CD4-positive, alpha-beta T cell (primary cell): Measurements from ENCODE around the gene MCTP2. TPM values are rescaled to one million over a fixed set of nuclear protein-coding genes. Genes with fewer than 3 reads are reported as not detected.

Source experiments
- ATAC-seq: fragments of 200-7000 bp; cut with Tn5 transposase; one replicate; pipeline ENCODE4 v1.10.0; 2022; ENCODE audit warnings: mild to moderate bottlenecking; ENCODE audit not compliant: poor library complexity
- CTCF ChIA-PET: fragments of 350-600 bp; sonication (Branson Sonifier 250); formaldehyde crosslinking; loops from one replicate; lab custom pipeline; 2021; ENCODE audit warnings: antibody characterized with exemption, inconsistent platforms; lab: Charles Lee
- POLR2A ChIA-PET: fragments of 350-600 bp; sonication (Branson Sonifier 250); formaldehyde crosslinking; loops from one replicate; lab custom pipeline; 2021; ENCODE audit warnings: antibody characterized with exemption, inconsistent platforms; lab: Charles Lee
- DNase-seq, 14 experiments: peaks; one replicate each; pipeline ENCODE4 v3.0.0-alpha.2; 2013 to 2020; ENCODE audit warnings: mixed read lengths in 2 of 14
- H3K27ac ChIP-seq, 2 donors: one replicate each; pipeline versions ENCODE4 v1.5.1 to v1.7.0; 2013; ENCODE audit warnings: low read length in 2 of 2, low read depth in 1 of 2, mild to moderate bottlenecking in 1 of 2
- H3K27me3 ChIP-seq, 2 experiments: 1 replicate in 1 of 2; 2 replicates in 1 of 2; pipeline versions ENCODE4 v1.6.1 to v1.7.0; 2013; ENCODE audit warnings: low read length in 2 of 2, control low read depth in 1 of 2, mild to moderate bottlenecking in 1 of 2, moderate library complexity in 1 of 2; ENCODE audit not compliant: insufficient read depth in 2 of 2, control insufficient read depth in 1 of 2
- H3K36me3 ChIP-seq: one replicate; pipeline ENCODE4 v1.6.1; 2013; ENCODE audit warnings: low read length, control low read depth; ENCODE audit not compliant: insufficient read depth
- H3K4me1 ChIP-seq: one replicate; pipeline ENCODE4 v1.6.1; 2013; ENCODE audit warnings: low read length, control low read depth; ENCODE audit not compliant: insufficient read depth
- H3K4me3 ChIP-seq: one replicate; pipeline ENCODE4 v1.5.1; 2013; ENCODE audit warnings: mild to moderate bottlenecking, low read length, moderate library complexity
- H3K9me3 ChIP-seq, 2 experiments: 1 replicate in 1 of 2; 2 replicates in 1 of 2; pipeline versions ENCODE4 v1.6.1 to v1.7.0; 2013; ENCODE audit warnings: low read length in 2 of 2, mild to moderate bottlenecking in 2 of 2, control low read depth in 1 of 2, moderate library complexity in 1 of 2; ENCODE audit not compliant: control insufficient read depth in 1 of 2, insufficient read depth in 1 of 2
- H3K27ac Mint-ChIP-seq: one replicate; pipeline ENCODE4 v1.8.0; 2020; ENCODE audit warnings: mixed read lengths
- H3K27me3 Mint-ChIP-seq: one replicate; pipeline ENCODE4 v1.8.0; 2021; ENCODE audit warnings: mixed read lengths
- H3K36me3 Mint-ChIP-seq: one replicate; pipeline ENCODE4 v1.8.0; 2021; ENCODE audit warnings: low read depth, mixed read lengths
- H3K4me1 Mint-ChIP-seq: one replicate; pipeline ENCODE4 v1.8.0; 2021; ENCODE audit warnings: low read depth, mixed read lengths
- H3K4me3 Mint-ChIP-seq: one replicate; pipeline ENCODE4 v1.8.0; 2020; ENCODE audit warnings: mild to moderate bottlenecking, mixed read lengths
- H3K9me3 Mint-ChIP-seq: one replicate; pipeline ENCODE4 v1.8.0; 2020; ENCODE audit warnings: mixed read lengths
- CTCF ChIP-seq: fragments of 200-600 bp; IDR thresholded peaks from one replicate; pipeline ENCODE4 v1.8.0; 2022; ENCODE audit warnings: antibody characterized with exemption, mild to moderate bottlenecking
- intact Hi-C, 2 experiments: fragments of 100-400 bp; cut with DNase I in 1 of 2; cut with micrococcal nuclease in 1 of 2; formaldehyde crosslinking; loops; one replicate each; pipeline versions ENCODE4 v1.15.1 to v1.9.0; 2023 to 2025; cut with DNase I, micrococcal nuclease
- total RNA-seq, 174 experiments: library from RNA in 2 of 174; stranded (reverse) in 2 of 174; gene quantifications; one replicate each; pipeline ENCODE4 v1.2.3 and lab custom pipeline; 2021 to 2026

Gene MCTP2
- total RNA-seq, 2 experiments from 2014 or later = 8.0 to 10.8 TPM

- Mint-ChIP-seq H3K4me1 (no peaks in the 10 kb centered on the region), H3K27ac (no peak overlapping the region), H3K9me3 (no peaks in the 10 kb centered on the region), H3K4me3 (no peak overlapping the region), H3K36me3 (peaks cover 50% of the 10 kb centered on the region), H3K27me3 (no peaks in the 10 kb centered on the region)
- TF ChIP-seq CTCF = no peak
- ChIA-PET CTCF (no interaction called here), POLR2A (no interaction called here)
- no peaks in the 10 kb centered on the region for H3K9me3 ChIP-seq
- H3K27ac ChIP-seq = no peak overlapping the region
- intact Hi-C loops = no loop called here
- ATAC-seq (no peak), DNase-seq (no peak)
- H3K4me3 ChIP-seq = no peak overlapping the region
- peaks cover 2% of the 10 kb centered on the region for H3K36me3 ChIP-seq
- H3K4me1 ChIP-seq = no peaks in the 10 kb centered on the region
- H3K27me3 ChIP-seq = no peaks in the 10 kb centered on the region
These were observed 135.4 kb downstream of the MCTP2 start for GRCh38 chr15:94366781-94367180.

- Mint-ChIP-seq H3K4me1 (no peaks in the 10 kb centered on the region), H3K9me3 (no peaks in the 10 kb centered on the region), H3K27me3 (no peaks in the 10 kb centered on the region), H3K36me3 (peaks cover 59% of the 10 kb centered on the region), H3K4me3 (no peak overlapping the region), H3K27ac (no peak overlapping the region)
- no peak for DNase-seq
- CTCF ChIA-PET = no interaction called here
- no peak for TF ChIP-seq CTCF
- no peak overlapping the region for H3K27ac ChIP-seq
- H3K27me3 ChIP-seq = no peaks in the 10 kb centered on the region
- no peak for ATAC-seq
- H3K36me3 ChIP-seq = peaks cover 2% of the 10 kb centered on the region
- H3K4me3 ChIP-seq = no peak overlapping the region
- no peaks in the 10 kb centered on the region for H3K4me1 ChIP-seq
- POLR2A ChIA-PET = no interaction called here
- intact Hi-C loops = no loop called here
- no peaks in the 10 kb centered on the region for H3K9me3 ChIP-seq
These were observed 136.6 kb downstream of the MCTP2 start for GRCh38 chr15:94367726-94368535.

GRCh38 chr15:94370206-94370935 lies 139.0 kb downstream of the MCTP2 start:
- peaks cover 64% of the 10 kb centered on the region for H3K36me3 Mint-ChIP-seq
- no peaks in the 10 kb centered on the region for H3K27me3 ChIP-seq
- H3K9me3 ChIP-seq = no peaks in the 10 kb centered on the region
- TF ChIP-seq CTCF = no peak
- intact Hi-C loops = loop anchor here in 1 of 2 experiments (10.0 kb wide), 1 partner anchor 64 kb away; no protein-coding TSS in a partner anchor
- DNase-seq (peak in 2 of 14 experiments; percentile 2 to 16), ATAC-seq (no peak)
- no peak overlapping the region for H3K27ac ChIP-seq
- no peak overlapping the region for H3K27ac Mint-ChIP-seq
- no peak overlapping the region for H3K4me3 Mint-ChIP-seq
- ChIA-PET POLR2A (no interaction called here), CTCF (no interaction called here)
- H3K27me3 Mint-ChIP-seq = no peaks in the 10 kb centered on the region
- no peaks in the 10 kb centered on the region for H3K4me1 Mint-ChIP-seq
- no peaks in the 10 kb centered on the region for H3K4me1 ChIP-seq
- H3K36me3 ChIP-seq = peaks cover 2% of the 10 kb centered on the region
- H3K4me3 ChIP-seq = no peak overlapping the region
- no peaks in the 10 kb centered on the region for H3K9me3 Mint-ChIP-seq
